Measurements from ENCODE around the gene KLK14.
A peak's percentile ranks its signal among the peaks of the same experiment; 100 is the strongest.

KLK14 gene

DNA sequence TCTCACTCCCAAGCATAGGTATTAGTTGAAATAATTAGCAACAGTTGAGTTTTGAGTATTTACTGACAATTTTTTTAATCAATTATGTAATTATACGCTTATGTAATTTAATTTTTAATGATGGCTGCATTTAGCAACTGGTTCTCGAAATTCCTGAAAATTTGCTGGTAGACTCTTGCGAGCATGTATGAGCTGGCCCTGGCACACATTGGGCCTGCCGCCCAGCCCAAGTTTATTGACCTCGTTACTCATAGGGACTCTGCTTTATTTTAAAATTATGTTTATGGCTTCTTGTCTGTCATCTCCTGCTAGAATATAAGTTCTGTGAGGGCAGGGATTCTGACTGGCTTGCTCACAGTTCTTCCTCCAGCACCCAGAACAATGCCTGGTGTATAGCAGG lies 6.7 kb downstream of the KLK14 start:
- Histone ChIP-seq H3K4me1 (ENCODE audit: control insufficient read depth in 1 of 2, insufficient read depth in 2 of 2, low read length in 2 of 2) (no peaks in the 10 kb centered on the region), H3K9me3 (ENCODE audit: control insufficient read depth in 1 of 2, low read length in 2 of 2) (peaks cover 0 to 5% of the 10 kb centered on the region in 2 donors), H3K36me3 (ENCODE audit: control insufficient read depth in 1 of 2, insufficient read depth in 2 of 2, low read length in 2 of 2) (no peaks in the 10 kb centered on the region), H3K4me3 (ENCODE audit: low read depth in 1 of 2, low read length in 2 of 2) (no peak overlapping the region), H3K27me3 (ENCODE audit: control insufficient read depth in 1 of 2, insufficient read depth in 2 of 2, low read length in 2 of 2) (no peaks in the 10 kb centered on the region), H3K27ac (ENCODE audit: low read depth, low read length) (no peak overlapping the region), H3K9ac (ENCODE audit: low read depth in 1 of 2, low read length in 2 of 2) (no peak overlapping the region)

DNA sequence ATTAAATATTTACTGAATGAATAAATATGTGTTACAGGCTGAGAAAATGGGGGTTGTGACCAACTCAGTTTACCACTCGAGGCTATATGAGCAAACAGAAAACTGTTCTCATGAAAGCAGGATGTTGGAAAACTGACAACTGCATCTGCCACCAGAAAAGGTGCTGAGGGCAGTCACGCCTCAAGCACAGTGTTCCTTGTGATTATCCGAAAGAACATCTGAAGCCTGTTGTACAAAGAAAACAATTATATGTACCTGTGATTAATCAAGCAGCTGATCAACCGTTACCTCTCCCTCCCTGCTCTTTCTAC lies 11.6 kb downstream of the KLK14 start:
- Histone ChIP-seq H3K36me3 (ENCODE audit: control insufficient read depth in 1 of 2, insufficient read depth in 2 of 2, low read length in 2 of 2) (no peaks in the 10 kb centered on the region), H3K9ac (ENCODE audit: low read depth in 1 of 2, low read length in 2 of 2) (no peak overlapping the region), H3K4me3 (ENCODE audit: low read depth in 1 of 2, low read length in 2 of 2) (no peak overlapping the region), H3K27ac (ENCODE audit: low read depth, low read length) (no peak overlapping the region), H3K9me3 (ENCODE audit: control insufficient read depth in 1 of 2, low read length in 2 of 2) (peaks cover 0 to 5% of the 10 kb centered on the region in 2 donors), H3K4me1 (ENCODE audit: control insufficient read depth in 1 of 2, insufficient read depth in 2 of 2, low read length in 2 of 2) (no peaks in the 10 kb centered on the region), H3K27me3 (ENCODE audit: control insufficient read depth in 1 of 2, insufficient read depth in 2 of 2, low read length in 2 of 2) (no peaks in the 10 kb centered on the region)

DNA sequence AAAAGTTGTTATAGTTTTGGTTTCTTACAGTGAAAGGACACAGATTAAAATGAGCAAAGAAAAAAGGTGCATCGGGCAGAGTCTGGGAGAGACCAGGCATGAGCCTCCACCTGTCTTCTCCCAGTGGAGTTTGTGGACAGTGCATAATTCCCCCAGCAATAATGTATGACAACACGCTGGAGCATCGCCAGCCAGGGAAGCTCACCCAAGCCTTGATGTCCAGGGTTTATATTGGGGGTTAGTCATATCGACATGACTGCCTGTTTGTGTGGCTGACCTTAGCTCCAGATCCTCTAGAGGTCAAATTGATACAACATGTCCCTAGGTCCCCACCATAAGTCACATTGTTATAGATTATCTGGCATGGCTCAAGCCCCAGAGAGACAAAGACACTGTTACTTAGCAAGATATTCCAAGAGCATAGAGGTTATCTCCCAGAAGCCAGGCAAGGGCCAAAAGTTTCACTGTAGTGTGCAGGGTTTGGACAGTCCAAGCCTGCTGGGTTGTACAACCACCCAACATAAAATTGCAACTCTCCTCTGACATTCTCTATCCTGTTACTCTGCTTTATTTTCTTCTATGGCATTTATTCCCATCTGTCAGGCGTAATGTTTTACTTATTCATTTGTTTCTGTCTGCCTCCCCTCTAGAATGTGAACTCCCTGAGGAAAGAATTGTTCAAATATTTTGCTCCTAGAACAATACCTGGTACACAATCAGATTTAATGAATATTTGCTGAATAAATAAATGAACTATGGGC lies 12.2 kb downstream of the KLK14 start:
- H3K4me3 ChIP-seq (ENCODE audit: low read depth in 1 of 2, low read length in 2 of 2): no peak overlapping the region
- peaks cover 0 to 5% of the 10 kb centered on the region in 2 donors for H3K9me3 ChIP-seq (ENCODE audit: control insufficient read depth in 1 of 2, low read length in 2 of 2)
- H3K4me1 ChIP-seq (ENCODE audit: control insufficient read depth in 1 of 2, insufficient read depth in 2 of 2, low read length in 2 of 2): no peaks in the 10 kb centered on the region
- peaks cover 0 to 5% of the 10 kb centered on the region in 2 donors for H3K27me3 ChIP-seq (ENCODE audit: control insufficient read depth in 1 of 2, insufficient read depth in 2 of 2, low read length in 2 of 2)
- no peaks in the 10 kb centered on the region for H3K36me3 ChIP-seq (ENCODE audit: control insufficient read depth in 1 of 2, insufficient read depth in 2 of 2, low read length in 2 of 2)
- H3K9ac ChIP-seq (ENCODE audit: low read depth in 1 of 2, low read length in 2 of 2): no peak overlapping the region
- no peak overlapping the region for H3K27ac ChIP-seq (ENCODE audit: low read depth, low read length)

DNA sequence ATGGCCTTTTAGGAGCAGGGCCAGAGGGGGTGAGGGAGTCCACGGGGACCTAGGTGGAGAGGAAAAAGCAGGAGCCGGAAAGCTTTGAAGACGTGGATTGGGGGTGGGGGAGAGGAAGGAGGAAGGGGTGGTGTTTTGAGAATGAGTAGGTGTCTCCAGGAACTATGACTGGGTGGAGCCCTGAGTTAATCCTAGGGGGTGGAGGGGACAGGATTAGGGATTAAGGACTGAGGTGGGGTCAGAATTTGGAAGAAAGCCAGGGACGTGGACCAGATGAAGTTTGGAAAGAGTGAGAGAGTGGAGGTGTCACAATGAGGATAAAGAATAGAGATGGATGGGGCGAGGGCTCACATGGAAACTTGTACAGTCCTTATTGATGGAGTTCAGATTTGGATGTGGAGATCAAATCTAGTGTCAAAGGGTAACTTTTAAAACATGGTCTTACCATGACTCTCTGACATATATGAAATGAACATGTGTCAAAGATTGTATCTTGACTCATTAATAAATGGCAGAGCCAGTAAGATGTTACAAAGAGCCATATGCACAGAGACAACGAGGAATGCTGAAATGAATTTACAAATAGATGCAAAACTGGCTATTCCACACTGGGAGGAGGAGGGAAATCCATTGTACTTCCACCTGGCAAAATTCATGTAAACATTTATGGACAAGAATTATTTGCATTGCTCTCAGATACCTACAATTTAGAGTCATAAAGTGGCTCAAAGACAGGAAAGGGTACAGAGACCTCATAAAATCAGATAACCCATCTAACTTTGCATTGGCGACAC lies 16.1 kb downstream of the KLK14 start:
- Histone ChIP-seq H3K27ac (ENCODE audit: low read depth, low read length) (no peak overlapping the region), H3K27me3 (ENCODE audit: control insufficient read depth in 1 of 2, insufficient read depth in 2 of 2, low read length in 2 of 2) (peaks cover 6 to 11% of the 10 kb centered on the region in 2 donors), H3K4me1 (ENCODE audit: control insufficient read depth in 1 of 2, insufficient read depth in 2 of 2, low read length in 2 of 2) (no peaks in the 10 kb centered on the region), H3K4me3 (ENCODE audit: low read depth in 1 of 2, low read length in 2 of 2) (no peak overlapping the region), H3K9me3 (ENCODE audit: control insufficient read depth in 1 of 2, low read length in 2 of 2) (no peaks in the 10 kb centered on the region), H3K36me3 (ENCODE audit: control insufficient read depth in 1 of 2, insufficient read depth in 2 of 2, low read length in 2 of 2) (no peaks in the 10 kb centered on the region), H3K9ac (ENCODE audit: low read depth in 1 of 2, low read length in 2 of 2) (no peak overlapping the region)

DNA sequence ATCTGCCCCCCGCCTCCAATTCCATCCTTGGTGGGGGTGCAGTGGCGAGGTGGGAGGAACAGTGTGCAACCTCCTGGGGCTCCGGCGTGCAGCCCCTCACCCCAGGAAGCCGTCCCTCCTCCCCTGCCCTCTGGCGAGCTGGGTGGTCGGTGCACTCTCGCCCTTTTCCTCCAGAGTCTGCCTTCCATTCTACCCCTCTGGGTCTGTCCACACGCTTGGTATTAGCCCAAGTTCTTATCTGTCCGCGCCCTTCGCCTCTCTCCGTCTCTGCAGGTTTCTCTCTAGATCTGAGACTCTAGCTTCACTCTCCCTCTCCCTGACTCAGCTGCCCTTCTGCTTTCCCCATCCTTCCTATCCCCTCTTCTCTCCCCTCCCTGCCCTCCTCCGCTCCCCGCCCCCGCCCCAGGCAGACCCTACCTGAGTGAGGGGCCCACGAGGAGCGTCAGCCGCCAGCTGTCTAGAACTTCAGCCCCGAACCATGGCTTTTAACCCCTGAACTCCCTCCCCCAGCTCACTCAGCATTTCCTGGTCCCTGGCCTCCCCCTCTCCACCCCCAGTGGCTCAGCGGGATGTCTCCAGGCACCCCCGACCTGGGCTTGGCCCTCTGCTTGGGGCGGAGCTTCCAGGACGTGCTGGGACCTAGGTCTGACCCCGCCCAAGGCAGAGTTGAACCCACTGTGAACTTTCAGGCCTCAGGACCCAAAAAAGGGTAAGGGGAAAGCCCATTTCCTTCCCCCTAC lies 17.3 kb downstream of the KLK14 start:
- H3K9me3 ChIP-seq (ENCODE audit: control insufficient read depth in 1 of 2, low read length in 2 of 2): no peaks in the 10 kb centered on the region
- peak overlapping the region; percentile 28 to 30 for H3K4me3 ChIP-seq (ENCODE audit: low read depth in 1 of 2, low read length in 2 of 2)
- no peaks in the 10 kb centered on the region for H3K36me3 ChIP-seq (ENCODE audit: control insufficient read depth in 1 of 2, insufficient read depth in 2 of 2, low read length in 2 of 2)
- H3K27me3 ChIP-seq (ENCODE audit: control insufficient read depth in 1 of 2, insufficient read depth in 2 of 2, low read length in 2 of 2): peaks cover 6 to 11% of the 10 kb centered on the region in 2 donors
- H3K4me1 ChIP-seq (ENCODE audit: control insufficient read depth in 1 of 2, insufficient read depth in 2 of 2, low read length in 2 of 2): no peaks in the 10 kb centered on the region
- H3K9ac ChIP-seq (ENCODE audit: low read depth in 1 of 2, low read length in 2 of 2): no peak overlapping the region
- H3K27ac ChIP-seq (ENCODE audit: low read depth, low read length): no peak overlapping the region

DNA sequence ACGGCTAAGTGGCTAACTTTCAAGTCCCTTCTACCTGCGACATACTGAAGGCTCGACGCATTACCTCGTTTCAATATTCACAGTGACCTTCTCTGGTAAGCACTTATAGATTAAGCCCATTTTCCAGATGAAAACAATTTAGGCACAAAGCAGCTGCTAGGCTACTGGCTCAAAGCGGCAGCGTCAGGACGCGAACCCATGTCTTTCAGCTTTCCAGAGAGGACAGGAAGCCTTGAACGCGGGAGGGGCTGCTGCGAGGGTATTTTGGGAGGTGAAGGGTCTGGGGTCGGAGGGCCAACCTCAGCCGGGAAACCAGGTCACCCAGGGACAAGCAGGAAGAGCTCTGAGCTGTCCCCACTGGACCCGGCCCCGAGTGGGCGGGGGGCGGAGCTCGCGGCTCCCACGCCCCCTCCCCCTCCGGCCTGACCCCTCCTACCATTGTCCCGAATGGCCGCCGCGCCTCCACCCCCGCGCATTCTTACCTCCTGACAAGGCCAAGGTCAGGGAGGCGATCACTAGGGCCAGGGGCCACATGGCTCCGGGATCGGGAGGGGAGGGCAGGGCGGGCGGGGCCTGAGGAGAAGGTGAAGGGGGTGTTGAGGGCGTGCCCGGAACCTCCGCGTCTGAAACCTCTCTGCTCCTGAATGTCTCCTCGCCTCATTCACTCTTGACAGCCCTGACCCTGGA lies 18.0 kb downstream of the KLK14 start, which contains the start of gene KLK13:
Gene KLK13, minus strand, starts transcription at position 559 of the 687 bp plus-strand sequence. Its CDS starts 25 bp downstream, at position 534.
- no peaks in the 10 kb centered on the region for H3K36me3 ChIP-seq (ENCODE audit: control insufficient read depth in 1 of 2, insufficient read depth in 2 of 2, low read length in 2 of 2)
- H3K27me3 ChIP-seq (ENCODE audit: control insufficient read depth in 1 of 2, insufficient read depth in 2 of 2, low read length in 2 of 2): peaks cover 6 to 11% of the 10 kb centered on the region in 2 donors
- H3K4me1 ChIP-seq (ENCODE audit: control insufficient read depth in 1 of 2, insufficient read depth in 2 of 2, low read length in 2 of 2): no peaks in the 10 kb centered on the region
- peak within 1 kb of the TSS; percentile 28 to 30 for H3K4me3 ChIP-seq (ENCODE audit: low read depth in 1 of 2, low read length in 2 of 2)
- no peak within 1 kb of the TSS for H3K9ac ChIP-seq (ENCODE audit: low read depth in 1 of 2, low read length in 2 of 2)
- H3K27ac ChIP-seq (ENCODE audit: low read depth, low read length): no peak within 1 kb of the TSS
- H3K9me3 ChIP-seq (ENCODE audit: control insufficient read depth in 1 of 2, low read length in 2 of 2): no peaks in the 10 kb centered on the region

DNA sequence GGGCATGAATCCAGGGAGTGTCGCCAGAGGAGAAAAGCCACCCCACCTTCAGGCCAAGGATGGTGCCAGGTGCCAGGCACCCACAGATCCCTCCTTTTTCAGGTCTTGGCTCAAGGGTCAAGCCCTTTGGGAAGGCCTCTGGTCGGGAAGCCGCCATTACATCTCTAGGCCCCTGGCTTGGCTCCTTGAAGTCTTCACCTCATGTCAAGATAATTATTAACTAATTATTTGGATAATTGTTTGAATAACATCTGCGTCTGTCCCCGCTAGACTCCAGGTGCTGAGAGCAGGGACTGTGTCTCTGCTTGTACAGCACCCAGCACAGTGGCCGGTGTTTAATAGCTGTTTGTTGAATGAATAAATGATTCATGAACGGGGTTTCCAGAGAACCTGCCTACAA lies 19.0 kb downstream of the KLK14 start:
- peaks cover 6 to 11% of the 10 kb centered on the region in 2 donors for H3K27me3 ChIP-seq (ENCODE audit: control insufficient read depth in 1 of 2, insufficient read depth in 2 of 2, low read length in 2 of 2)
- H3K4me3 ChIP-seq (ENCODE audit: low read depth in 1 of 2, low read length in 2 of 2): no peak overlapping the region
- H3K36me3 ChIP-seq (ENCODE audit: control insufficient read depth in 1 of 2, insufficient read depth in 2 of 2, low read length in 2 of 2): no peaks in the 10 kb centered on the region
- no peak overlapping the region for H3K9ac ChIP-seq (ENCODE audit: low read depth in 1 of 2, low read length in 2 of 2)
- no peaks in the 10 kb centered on the region for H3K9me3 ChIP-seq (ENCODE audit: control insufficient read depth in 1 of 2, low read length in 2 of 2)
- H3K4me1 ChIP-seq (ENCODE audit: control insufficient read depth in 1 of 2, insufficient read depth in 2 of 2, low read length in 2 of 2): no peaks in the 10 kb centered on the region
- no peak overlapping the region for H3K27ac ChIP-seq (ENCODE audit: low read depth, low read length)

DNA sequence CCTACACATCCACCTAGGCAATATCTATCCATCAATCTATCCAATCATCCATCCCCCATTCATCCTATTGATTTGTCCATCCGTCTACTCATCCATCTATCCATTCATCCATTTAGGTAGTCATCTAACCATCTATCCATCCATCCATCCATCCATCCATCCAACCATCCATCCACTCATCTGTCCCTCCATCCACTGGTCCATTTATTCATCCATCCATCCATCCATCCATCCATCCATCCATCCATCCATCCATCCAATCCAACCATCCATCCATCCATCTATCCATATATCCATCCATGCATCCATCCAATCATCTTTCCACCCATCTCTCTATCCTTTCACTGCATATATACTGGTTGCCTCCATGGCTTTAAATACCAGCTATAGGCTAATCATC lies 21.7 kb downstream of the KLK14 start:
- H3K9me3 ChIP-seq (ENCODE audit: control insufficient read depth in 1 of 2, low read length in 2 of 2): no peaks in the 10 kb centered on the region
- no peaks in the 10 kb centered on the region for H3K36me3 ChIP-seq (ENCODE audit: control insufficient read depth in 1 of 2, insufficient read depth in 2 of 2, low read length in 2 of 2)
- no peaks in the 10 kb centered on the region for H3K4me1 ChIP-seq (ENCODE audit: control insufficient read depth in 1 of 2, insufficient read depth in 2 of 2, low read length in 2 of 2)
- H3K4me3 ChIP-seq (ENCODE audit: low read depth in 1 of 2, low read length in 2 of 2): no peak overlapping the region
- H3K27ac ChIP-seq (ENCODE audit: low read depth, low read length): no peak overlapping the region
- H3K9ac ChIP-seq (ENCODE audit: low read depth in 1 of 2, low read length in 2 of 2): no peak overlapping the region
- peaks cover 6 to 10% of the 10 kb centered on the region in 2 donors for H3K27me3 ChIP-seq (ENCODE audit: control insufficient read depth in 1 of 2, insufficient read depth in 2 of 2, low read length in 2 of 2)

DNA sequence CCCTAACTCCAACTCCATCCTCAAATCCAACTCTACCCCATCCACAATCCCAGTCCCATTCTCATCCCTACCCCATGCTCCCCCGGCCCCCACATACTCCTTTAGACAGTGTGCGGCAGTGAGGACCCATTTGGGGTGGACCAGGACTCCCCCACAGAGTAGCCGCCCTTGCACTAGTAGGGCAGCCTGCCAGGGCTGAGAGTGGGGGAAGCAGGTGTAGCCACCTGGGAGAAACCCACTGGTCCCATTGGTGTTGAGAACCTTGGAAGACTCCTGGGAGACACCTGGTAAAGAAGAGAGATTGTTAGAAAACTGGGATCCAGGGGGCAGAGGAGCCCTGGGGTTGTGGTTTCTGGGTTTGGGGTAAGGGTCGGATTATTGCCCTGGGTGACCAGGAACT lies 22.4 kb downstream of the KLK14 start:
- Histone ChIP-seq H3K4me3 (ENCODE audit: low read depth in 1 of 2, low read length in 2 of 2) (no peak overlapping the region), H3K27ac (ENCODE audit: low read depth, low read length) (no peak overlapping the region), H3K9ac (ENCODE audit: low read depth in 1 of 2, low read length in 2 of 2) (no peak overlapping the region), H3K36me3 (ENCODE audit: control insufficient read depth in 1 of 2, insufficient read depth in 2 of 2, low read length in 2 of 2) (no peaks in the 10 kb centered on the region), H3K9me3 (ENCODE audit: control insufficient read depth in 1 of 2, low read length in 2 of 2) (no peaks in the 10 kb centered on the region), H3K27me3 (ENCODE audit: control insufficient read depth in 1 of 2, insufficient read depth in 2 of 2, low read length in 2 of 2) (peaks cover 4 to 6% of the 10 kb centered on the region in 2 donors), H3K4me1 (ENCODE audit: control insufficient read depth in 1 of 2, insufficient read depth in 2 of 2, low read length in 2 of 2) (no peaks in the 10 kb centered on the region)

All from duodenal mucosa (tissue), 2 donors.